ENCODE results near the gene WWOX.
"Not testable (repeated sequence)": the region's sequence is repeated elsewhere in the genome, so short reads cannot be mapped to it uniquely, and the experiment has no call there.

WWOX gene

GRCh38 chr16:78099271-78100111 lies at the start of gene WWOX:
TSS of gene WWOX (plus strand) at chr16:78099654.
- peak; percentile 93 for DNase-seq

GRCh38 chr16:78050734-78051400 lies 48.6 kb upstream of the WWOX start:
- no peak for DNase-seq

GRCh38 chr16:78057803-78058564 lies 41.5 kb upstream of the WWOX start:
- no peak for DNase-seq

- DNase-seq = not testable (repeated sequence)
Observed at GRCh38 chr16:78059806-78060205, 39.6 kb upstream of the WWOX start.

- DNase-seq = no peak
Observed at GRCh38 chr16:78060295-78060694, 39.2 kb upstream of the WWOX start.

GRCh38 chr16:78060809-78061208 lies 38.6 kb upstream of the WWOX start:
- DNase-seq = no peak

- no peak for DNase-seq
Observed at GRCh38 chr16:78065319-78065718, 34.1 kb upstream of the WWOX start.

GRCh38 chr16:78069913-78070312 lies 29.5 kb upstream of the WWOX start:
- DNase-seq = no peak

- no peak for DNase-seq
Observed at GRCh38 chr16:78072275-78072674, 27.2 kb upstream of the WWOX start.

GRCh38 chr16:78075800-78076199 lies 23.7 kb upstream of the WWOX start:
- DNase-seq = no peak

GRCh38 chr16:78081341-78081740 lies 18.1 kb upstream of the WWOX start:
- no peak for DNase-seq

- no peak for DNase-seq
Observed at GRCh38 chr16:78091419-78091818, 8.0 kb upstream of the WWOX start.

- no peak for DNase-seq
Observed at GRCh38 chr16:78092758-78093157, 6.7 kb upstream of the WWOX start.

GRCh38 chr16:78094166-78094565 lies 5.3 kb upstream of the WWOX start:
- no peak for DNase-seq

GRCh38 chr16:78094998-78095397 lies 4.5 kb upstream of the WWOX start:
- no peak for DNase-seq

GRCh38 chr16:78096386-78096785 lies 3.1 kb upstream of the WWOX start:
- no peak for DNase-seq

- no peak for DNase-seq
Observed at GRCh38 chr16:78097548-78097947, 1.9 kb upstream of the WWOX start.

- no peak for DNase-seq
Observed at GRCh38 chr16:78098087-78098486, 1.4 kb upstream of the WWOX start.

GRCh38 chr16:78098595-78099270 lies 721 bp upstream of the WWOX start:
- no peak for DNase-seq

GRCh38 chr16:78100112-78100467 lies 636 bp downstream of the WWOX start:
- DNase-seq = no peak

- no peak for DNase-seq
Observed at GRCh38 chr16:78102122-78102660, 2.7 kb downstream of the WWOX start.

GRCh38 chr16:78102865-78103264 lies 3.4 kb downstream of the WWOX start:
- DNase-seq = no peak

- no peak for DNase-seq
Observed at GRCh38 chr16:78105517-78105916, 6.1 kb downstream of the WWOX start.
